NCI-H446 treated with DMSO at 0.1 percent for 48 hours (cell line): Measurements from ENCODE around the gene HDAC4.
"Not testable (repeated sequence)": the region's sequence is repeated elsewhere in the genome, so short reads cannot be mapped to it uniquely, and the experiment has no call there.

Experiments
- DNase-seq: peaks from one replicate; lab custom pipeline; 2025; lab: John Stamatoyannopoulos, UW

Gene HDAC4

DNA sequence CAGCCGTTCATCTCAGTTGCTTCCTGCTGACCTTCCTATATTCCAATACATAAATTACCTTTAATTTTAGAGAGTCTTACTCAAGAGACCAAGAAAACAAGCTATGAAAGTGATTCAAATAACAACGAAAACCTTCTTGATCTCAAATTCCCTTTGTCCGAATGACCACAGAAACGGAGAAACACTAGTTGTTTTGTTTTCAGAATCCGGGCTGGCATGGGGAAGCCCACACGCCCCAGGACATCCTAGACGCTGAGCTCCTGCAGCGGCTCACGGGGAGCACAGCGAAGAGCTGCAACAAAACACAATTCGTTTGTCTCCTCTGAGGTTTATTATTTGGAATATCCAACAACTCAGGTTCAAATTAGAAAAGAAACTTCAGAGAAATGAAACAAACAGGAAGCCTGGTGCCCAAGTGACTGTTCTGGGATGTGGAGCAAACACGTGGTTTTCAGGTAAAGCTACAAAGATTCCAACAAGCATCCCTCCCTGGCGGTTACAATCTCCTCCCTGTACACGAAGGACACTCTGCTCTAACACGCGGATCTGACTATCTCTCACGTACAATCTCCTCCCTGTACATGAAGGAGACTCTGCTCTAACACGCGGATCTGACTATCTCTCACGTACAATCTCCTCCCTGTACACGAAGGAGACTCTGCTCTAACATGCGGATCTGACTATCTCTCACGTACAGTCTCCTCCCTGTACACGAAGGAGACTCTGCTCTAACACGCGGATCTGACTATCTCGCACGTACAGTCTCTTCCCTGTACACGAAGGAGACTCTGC, 315.4 kb downstream of the HDAC4 start:
- DNase-seq, result no peak

DNA sequence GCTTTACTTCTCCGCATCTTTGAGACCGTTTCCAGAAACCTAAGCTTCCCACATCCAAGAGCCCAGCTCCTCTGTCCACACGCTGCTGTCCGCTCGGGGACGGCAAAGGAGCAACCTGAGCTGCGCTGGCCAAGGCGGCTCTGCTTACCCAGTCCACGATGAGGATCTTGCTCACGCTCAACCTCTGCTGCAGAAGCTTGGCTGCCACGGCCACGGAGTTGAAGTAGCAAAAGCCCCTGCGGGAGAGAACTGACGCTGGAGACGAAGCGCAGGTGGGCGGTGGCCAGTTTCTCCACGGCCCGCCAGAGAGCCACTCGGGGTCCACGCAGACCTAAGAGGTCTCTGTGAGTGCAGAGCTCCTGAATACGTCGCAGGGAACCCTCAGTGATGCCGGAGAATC, 316.8 kb downstream of the HDAC4 start:
- DNase-seq, result no peak

DNA sequence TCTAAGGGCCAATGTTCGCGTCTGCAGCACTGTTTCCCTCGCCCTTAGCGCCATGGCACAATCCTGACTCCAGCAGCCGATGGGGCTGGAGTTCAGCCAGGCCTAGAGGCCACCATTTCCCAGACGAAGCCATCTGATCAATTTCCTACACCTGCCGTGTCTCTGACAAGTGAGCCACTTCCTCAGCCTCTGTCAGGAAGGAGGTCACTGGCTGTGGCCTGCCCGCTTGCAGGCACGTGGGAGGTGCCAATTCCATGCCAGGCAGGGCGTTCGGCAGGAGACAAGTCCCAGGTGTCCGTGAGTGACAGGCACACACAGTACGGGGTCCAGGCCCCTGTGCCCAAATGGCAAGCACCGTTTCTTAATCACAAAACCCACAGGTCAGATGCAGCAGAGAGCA, 318.4 kb downstream of the HDAC4 start:
- no peak for DNase-seq

DNA sequence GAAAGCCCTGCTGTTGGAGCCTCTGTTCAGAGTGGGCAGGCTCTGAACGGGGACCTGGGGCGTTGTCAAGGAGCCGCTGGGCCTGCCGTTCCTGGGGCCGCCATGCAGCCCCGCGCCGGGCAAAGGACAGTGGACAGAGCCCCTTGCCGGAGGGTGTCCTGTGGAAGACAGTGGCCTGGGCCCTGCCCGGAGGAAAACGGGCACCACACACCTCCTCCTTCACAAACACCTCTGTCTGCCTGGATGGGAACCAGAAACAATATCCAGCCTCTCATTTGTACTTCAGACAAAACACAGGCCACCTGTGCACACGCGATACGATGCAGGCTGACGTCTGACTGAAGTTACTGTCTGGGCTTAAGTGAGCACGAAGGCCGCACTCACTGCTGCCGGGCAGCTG, 319.2 kb downstream of the HDAC4 start:
- no peak for DNase-seq

DNA sequence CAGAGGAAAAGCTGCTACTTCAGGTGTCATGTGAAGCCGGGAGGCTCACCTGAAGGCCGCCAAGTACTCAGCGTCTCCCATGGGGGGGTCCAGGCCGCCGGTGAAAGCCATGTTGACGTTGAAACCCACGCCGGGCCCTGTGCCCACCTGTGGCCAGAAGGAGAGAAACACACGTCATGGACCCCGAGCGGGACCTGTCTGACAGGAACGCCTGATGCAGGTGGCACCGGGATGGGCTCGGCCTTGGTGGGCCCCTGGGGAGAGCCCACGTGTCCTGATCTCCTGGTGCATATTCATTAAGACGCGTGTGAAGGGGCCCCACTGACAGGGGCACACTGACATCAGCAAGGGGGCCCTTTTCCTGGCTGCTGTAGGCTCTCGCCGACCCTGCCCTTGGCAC, 319.8 kb downstream of the HDAC4 start:
- no peak for DNase-seq

GRCh38 chr2:239079671-239080294, 321.0 kb downstream of the HDAC4 start:
- no peak for DNase-seq

DNA sequence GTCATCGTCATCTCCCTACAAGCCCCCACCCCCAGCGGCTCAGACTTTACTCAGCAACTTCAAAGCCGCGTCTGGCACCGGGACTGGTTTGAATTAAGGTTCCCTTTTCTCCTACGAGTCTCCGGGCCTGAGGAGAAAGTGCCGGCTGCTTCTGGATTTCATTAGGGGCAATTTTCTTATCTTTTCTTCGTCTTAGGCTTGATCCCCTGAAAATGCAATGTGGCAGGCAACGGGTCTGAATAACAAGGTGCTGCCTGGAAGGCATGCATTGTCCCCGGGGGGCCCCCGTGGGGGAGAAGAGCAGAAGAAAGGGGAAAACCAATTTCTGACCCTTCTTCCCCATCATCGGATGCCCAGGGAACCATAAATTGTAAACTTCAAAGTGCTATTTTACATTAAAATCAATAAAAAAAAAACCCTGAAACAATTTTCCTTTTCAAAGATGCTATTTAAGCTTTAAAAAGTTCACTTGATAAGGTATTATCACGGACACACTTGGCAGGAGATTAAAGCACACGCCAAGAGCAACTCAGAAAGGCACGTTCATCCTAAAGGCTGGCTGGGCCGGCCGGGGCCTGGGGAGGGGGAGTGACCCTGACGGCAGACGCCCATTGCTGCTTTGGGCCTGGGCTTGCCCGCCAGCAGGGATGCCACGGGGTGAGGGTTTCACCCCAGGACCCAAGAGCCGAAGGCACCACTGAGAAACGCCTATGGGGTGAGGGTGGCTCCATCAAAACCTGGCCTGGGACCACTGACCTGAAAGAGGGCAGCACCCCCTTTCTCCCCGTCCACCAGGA, 322.5 kb downstream of the HDAC4 start:
- DNase-seq, result no peak

DNA sequence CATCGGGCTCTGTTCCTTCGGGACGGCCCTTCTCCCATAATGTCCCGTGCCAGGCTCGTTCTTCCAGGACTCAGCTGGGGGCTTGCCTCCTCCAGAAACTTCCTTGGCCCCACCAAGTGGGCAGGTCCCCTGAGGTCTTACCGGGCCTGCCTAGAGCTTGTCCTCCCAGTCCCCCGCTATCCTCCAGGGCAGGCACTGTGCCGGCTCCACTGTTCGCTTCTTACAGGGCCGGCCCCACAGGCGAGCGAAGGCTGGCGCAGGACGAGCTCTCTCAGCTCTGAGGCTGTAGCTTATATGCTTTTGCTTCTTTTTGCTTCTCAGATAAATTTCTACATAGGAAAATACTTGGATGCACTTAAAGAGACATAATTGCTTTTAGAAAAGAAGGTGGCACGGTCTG, 323.6 kb downstream of the HDAC4 start:
- no peak for DNase-seq

- no peak for DNase-seq
These were observed 324.7 kb downstream of the HDAC4 start for GRCh38 chr2:239075918-239076758.

- DNase-seq, result no peak
These were observed 326.9 kb downstream of the HDAC4 start for GRCh38 chr2:239073745-239074530.

DNA sequence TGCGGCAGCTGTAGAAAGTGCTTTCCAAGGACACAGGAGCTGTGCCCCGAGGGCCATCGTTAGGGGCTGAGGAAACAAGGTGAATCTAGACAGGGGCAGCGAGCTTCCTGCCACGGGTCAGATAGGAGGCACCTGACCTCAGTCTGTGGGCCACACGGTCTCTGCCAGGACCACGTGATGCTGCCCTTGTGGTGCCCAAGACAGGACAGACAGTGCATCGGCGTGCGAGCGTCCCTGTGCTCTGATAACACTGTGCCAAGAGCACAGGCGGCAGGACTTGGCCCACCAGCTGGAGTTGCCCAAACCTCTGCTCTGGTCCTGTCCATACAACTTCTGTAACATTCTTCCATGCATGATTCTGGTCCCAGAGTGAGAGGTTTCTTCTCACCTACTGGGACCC, 327.6 kb downstream of the HDAC4 start:
- no peak for DNase-seq

- DNase-seq, result no peak
These were observed 328.0 kb downstream of the HDAC4 start for GRCh38 chr2:239072786-239073185.

DNA sequence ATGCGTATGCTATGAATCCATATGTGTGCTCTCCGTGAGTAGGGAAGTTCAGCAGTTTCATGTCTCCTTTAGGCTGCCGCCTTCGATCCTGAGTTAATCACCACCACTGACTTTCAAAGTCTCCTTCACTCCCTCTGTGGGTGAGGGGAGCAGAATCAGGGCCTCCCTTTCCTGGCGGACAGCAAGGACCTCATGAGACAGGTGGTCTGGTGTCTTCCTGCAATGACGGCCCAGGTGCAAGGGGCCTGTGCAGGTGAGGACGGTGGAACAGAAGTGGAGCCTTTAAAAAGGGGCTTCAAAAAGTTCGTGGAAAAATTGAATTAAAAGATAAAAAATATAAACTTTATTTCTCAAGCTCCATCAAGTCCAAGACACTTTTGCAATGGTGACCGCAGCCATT, 330.4 kb downstream of the HDAC4 start:
- DNase-seq, result no peak

DNA sequence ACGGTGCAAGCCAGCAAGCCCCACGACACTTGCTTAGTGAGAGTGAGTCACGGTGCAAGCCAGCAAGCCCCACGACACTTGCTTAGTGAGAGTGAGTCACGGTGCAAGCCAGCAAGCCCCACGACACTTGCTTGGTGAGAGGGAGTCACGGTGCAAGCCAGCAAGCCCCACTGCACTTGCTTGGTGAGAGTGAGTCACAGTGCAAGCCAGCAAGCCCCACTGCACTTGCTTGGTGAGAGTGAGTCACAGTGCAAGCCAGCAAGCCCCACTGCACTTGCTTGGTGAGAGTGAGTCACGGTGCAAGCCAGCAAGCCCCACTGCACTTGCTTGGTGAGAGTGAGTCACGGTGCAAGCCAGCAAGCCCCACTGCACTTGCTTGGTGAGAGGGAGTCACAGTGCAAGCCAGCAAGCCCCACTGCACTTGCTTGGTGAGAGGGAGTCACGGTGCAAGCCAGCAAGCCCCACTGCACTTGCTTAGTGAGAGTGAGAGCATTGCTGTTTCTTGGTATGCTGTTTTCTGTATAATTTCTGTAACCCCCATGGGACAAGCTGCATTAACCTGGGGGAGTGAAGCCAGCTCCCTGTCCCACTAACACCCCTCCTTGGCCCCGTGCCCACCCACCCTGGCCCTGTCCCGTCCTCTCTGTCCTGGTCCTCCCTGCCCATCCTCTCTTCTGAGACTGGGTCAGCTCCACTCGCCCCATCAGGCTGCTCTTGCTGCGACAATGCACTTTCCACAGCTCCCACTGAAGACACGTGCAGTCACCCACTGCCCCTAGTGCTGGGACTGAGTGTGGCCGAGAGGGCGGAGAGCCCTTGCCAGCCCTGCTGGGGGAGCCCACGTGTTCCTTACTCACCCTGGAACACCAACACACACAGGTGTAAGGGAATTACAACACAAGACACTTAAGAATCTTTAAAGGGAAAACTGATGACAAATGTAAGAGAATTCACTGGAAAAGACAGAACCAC, 331.2 kb downstream of the HDAC4 start:
- DNase-seq, result not testable (repeated sequence)

- no peak for DNase-seq
These were observed 332.4 kb downstream of the HDAC4 start for GRCh38 chr2:239068411-239068810.

DNA sequence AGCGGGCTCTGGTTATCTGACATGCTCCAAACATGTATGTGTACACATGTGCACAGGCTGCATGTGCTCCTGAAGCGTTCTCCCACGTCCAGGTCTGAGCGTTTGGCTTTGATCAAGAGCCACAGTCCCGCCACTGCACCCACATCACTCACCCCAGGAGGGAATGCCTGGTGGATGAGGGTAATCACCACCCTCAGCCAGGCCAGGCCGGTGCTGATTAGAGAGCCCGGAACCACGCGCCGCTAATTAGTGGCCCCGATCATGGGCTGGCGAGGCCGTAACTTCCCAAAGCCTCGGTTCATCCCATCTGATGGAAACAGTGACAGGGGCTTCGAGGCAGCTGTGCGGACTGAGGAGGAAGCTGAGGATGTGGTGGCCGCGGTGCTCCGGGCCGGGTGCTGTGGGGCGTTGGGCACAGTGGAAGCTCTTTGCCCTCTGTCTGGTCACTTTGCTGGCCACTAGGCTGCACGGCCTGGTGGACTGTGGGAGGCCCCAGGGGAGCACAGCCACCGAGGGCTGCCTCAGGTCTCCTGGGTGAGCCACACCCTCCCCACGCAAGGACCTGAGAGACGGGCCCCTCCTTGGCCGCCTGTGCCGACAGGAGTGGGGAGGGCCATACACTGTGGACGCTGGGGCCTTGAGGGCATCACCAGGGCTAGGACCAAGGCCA, 333.5 kb downstream of the HDAC4 start:
- DNase-seq, result no peak

DNA sequence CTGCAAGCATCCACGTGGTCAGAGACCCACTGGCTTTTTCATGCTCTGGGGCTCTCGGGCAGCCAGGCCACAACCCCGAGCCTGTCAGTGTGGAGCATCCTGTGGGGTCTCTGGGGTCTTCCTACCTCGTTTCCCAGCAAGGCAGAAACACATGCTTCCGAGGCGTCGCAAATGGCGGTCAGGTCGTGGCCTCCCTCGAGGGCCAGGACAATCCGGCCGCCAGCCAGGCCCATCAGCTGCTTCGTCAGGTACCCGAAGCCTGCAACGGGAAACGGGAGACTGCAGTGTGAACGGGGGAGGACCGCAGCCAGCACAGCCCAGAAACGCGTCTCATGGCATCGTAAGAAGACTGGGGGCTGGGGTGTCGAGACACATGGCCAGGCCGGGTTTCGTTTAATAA, 334.2 kb downstream of the HDAC4 start:
- no peak for DNase-seq

GRCh38 chr2:239065962-239066361, 334.9 kb downstream of the HDAC4 start:
- no peak for DNase-seq

DNA sequence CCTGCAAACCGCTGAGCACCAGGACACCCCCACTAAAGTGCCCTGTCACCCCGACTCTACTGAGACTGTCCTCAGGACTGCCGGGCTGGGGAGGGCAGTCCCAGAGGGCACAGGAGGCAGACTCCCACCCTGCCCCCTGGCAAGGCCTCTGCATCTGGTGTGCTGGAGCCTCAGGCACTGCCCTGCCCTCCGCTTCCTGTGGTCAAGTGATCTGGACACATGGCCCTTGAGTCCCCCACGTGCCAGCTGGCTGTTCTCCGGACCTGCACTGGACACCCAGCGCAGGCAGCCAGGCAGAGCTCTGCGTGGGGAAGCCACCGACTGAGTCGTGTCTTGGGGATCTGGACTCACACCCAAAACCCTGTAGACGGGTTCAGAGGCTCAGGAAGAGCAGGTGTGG, 335.3 kb downstream of the HDAC4 start:
- DNase-seq, result no peak

GRCh38 chr2:239064891-239065290, 335.9 kb downstream of the HDAC4 start:
- no peak for DNase-seq
